Measurements from ENCODE around the gene LGALS9. TPM values are rescaled to one million over a fixed set of nuclear protein-coding genes. Genes with fewer than 3 reads are reported as not detected.
"Not testable (repeated sequence)": the region's sequence is repeated elsewhere in the genome, so short reads cannot be mapped to it uniquely, and the experiment has no call there.

LGALS9 gene
- total RNA-seq, 1 donor from 2014 or later = 35.1 TPM

GRCh38 chr17:27695254-27695814, 64.3 kb downstream of the LGALS9 start:
- H3K36me3 Mint-ChIP-seq (ENCODE audit: low read depth); intact Hi-C loops (cut with micrococcal nuclease); H3K27ac Mint-ChIP-seq; H3K4me3 Mint-ChIP-seq (ENCODE audit: low read depth); DNase-seq (ENCODE audit: low spot score); H3K27me3 Mint-ChIP-seq (ENCODE audit: low read depth); H3K4me1 Mint-ChIP-seq (ENCODE audit: low read depth): not testable (repeated sequence)
- peaks cover 40% of the 10 kb centered on the region for H3K9me3 Mint-ChIP-seq

Other genes starting within 250 kb of the LGALS9 start
- gene KSR1, start 174.7 kb upstream of the LGALS9 start, total RNA-seq = 96.5 and 101 TPM in 2 replicates
- 0.07 TPM in 1 of 2 replicates, not detected in the other for gene NOS2, start 169.3 kb downstream of the LGALS9 start, total RNA-seq

All from activated T-helper 2 cell treated with anti-CD3 and anti-CD28 coated beads, Interferon-gamma antibody, Interleukin-2, Interleukin-4, amounts not matched to agents 10 μg/mL and 5 μg/mL and 100 μg/mL, durations not matched to agents 14 hours and 24 hours and 36 hours (primary cell).